Uterus (tissue), 2 donors: Measurements from ENCODE around the gene TBC1D14.

Source experiments
- CTCF ChIP-seq, 4 experiments: fragments of 200-600 bp in 2 of 4; fragments of 450-650 bp in 2 of 4; sonication (generic) in 2 of 4; IDR thresholded peaks; one replicate each; pipeline ENCODE4 v1.5.1; 2016 to 2019; ENCODE audit warnings: antibody characterized with exemption in 4 of 4, mild to moderate bottlenecking in 2 of 4, moderate library complexity in 1 of 4
- POLR2A ChIP-seq, 2 donors: fragments of 450-650 bp; IDR thresholded peaks; one replicate each; pipeline ENCODE4 v1.6.1; 2016; ENCODE audit warnings: antibody characterized with exemption in 2 of 2, mild to moderate bottlenecking in 1 of 2, moderate library complexity in 1 of 2

- TF ChIP-seq CTCF (IDR thresholded peaks at IDR 0.05): no peak
- no peak for TF ChIP-seq POLR2A (IDR thresholded peaks at IDR 0.05)
Observed at GRCh38 chr4:6953751-6954380, 44.2 kb downstream of the TBC1D14 start.
